ENCODE data around the gene SUGCT.

- no peak for TF ChIP-seq YY1 (IDR thresholded peaks at IDR 0.05; ENCODE audit: insufficient read depth, insufficient read length)
- TF ChIP-seq ZNF274 (IDR thresholded peaks at IDR 0.05; ENCODE audit: low read depth, low read length): no peak
- no peak for TF ChIP-seq SUZ12 (IDR thresholded peaks at IDR 0.05; ENCODE audit: extremely low read depth, insufficient read depth, insufficient read length)
Observed at GRCh38 chr7:40658729-40659128, 523.9 kb downstream of the SUGCT start.
